ENCODE data around the gene GORASP1. TPM values are rescaled to one million over a fixed set of nuclear protein-coding genes. Genes with fewer than 3 reads are reported as not detected.

GORASP1 gene
- total and polyA plus RNA-seq, 2 of the 13 experiments (the other 11 are each of a cell fraction or from before 2014, with no cell fraction given) = 36.4 to 39.8 TPM

GRCh38 chr3:39107388-39108199, at the start of gene GORASP1, which contains the start of gene TTC21A (continued):
- no peak for TF ChIP-seq ELK4 (CRISPR knock-in tag; IDR thresholded peaks at IDR 0.05; ENCODE audit: borderline replicate concordance)
- TF ChIP-seq NFIC (IDR thresholded peaks at IDR 0.05; ENCODE audit: low read length) = no peak
- no peak for TF ChIP-seq SETDB1 (CRISPR knock-in tag; IDR thresholded peaks at IDR 0.05; ENCODE audit: borderline replicate concordance)
- no peak for TF ChIP-seq SOX6 (IDR thresholded peaks at IDR 0.05)
- no peak for TF ChIP-seq SOX6 (CRISPR knock-in tag; IDR thresholded peaks at IDR 0.05)
- peak; percentile 78 for TF ChIP-seq RFX1 (IDR thresholded peaks at IDR 0.05)
- no peak for TF ChIP-seq ZC3H4 (CRISPR knock-in tag; IDR thresholded peaks at IDR 0.05; ENCODE audit: borderline replicate concordance)
- no peak for TF ChIP-seq ZBTB10 (CRISPR knock-in tag; IDR thresholded peaks at IDR 0.05; ENCODE audit: borderline replicate concordance)
- TF ChIP-seq THAP9 (CRISPR knock-in tag; IDR thresholded peaks at IDR 0.05; ENCODE audit: borderline replicate concordance) = peak; percentile 64; the same call in 1 of the 2 replicates
- TF ChIP-seq MTF1 (CRISPR knock-in tag; IDR thresholded peaks at IDR 0.05) = no peak
- peak; percentile 80 for TF ChIP-seq PHF8 (CRISPR knock-in tag; IDR thresholded peaks at IDR 0.05)
- no peak for TF ChIP-seq HNF1A (IDR thresholded peaks at IDR 0.05; ENCODE audit: low read depth)
- TF ChIP-seq HNF1A (CRISPR knock-in tag; IDR thresholded peaks at IDR 0.05; ENCODE audit: borderline replicate concordance) = 0 out of 2 replicates have a peak, but pooled peaks have one; percentile 19
- peak; percentile 49; the same call in 1 of the 2 replicates for TF ChIP-seq ZNF816 (CRISPR knock-in tag; IDR thresholded peaks at IDR 0.05; ENCODE audit: borderline replicate concordance)
- TF ChIP-seq AHR (CRISPR knock-in tag; IDR thresholded peaks at IDR 0.05) = 0 out of 2 replicates have a peak, but pooled peaks have one; percentile 34
- TF ChIP-seq ZNF614 (CRISPR knock-in tag; IDR thresholded peaks at IDR 0.05; ENCODE audit: borderline replicate concordance) = no peak
